ENCODE measurements around the gene METTL27.
"Not testable (repeated sequence)": the region's sequence is repeated elsewhere in the genome, so short reads cannot be mapped to it uniquely, and the experiment has no call there.

The METTL27 gene

DNA sequence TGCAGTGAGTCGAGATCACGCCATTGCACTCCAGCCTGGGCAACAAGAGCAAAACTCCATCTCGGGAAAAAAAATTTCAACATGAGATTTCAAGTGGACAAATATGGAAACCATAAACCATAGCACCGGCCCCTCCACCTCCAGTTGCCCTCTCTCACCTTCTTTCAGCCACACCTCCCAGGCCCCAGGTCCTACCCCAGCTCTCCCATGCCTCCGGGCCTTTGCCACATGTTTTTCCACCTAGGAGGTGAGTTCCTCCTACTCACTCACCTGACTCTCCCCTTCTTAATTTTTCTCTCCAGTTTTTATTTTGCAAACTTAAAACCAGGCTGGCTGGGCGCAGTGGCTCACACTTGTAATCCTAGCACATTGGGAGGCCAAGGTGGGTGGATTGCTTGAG is 25.2 kb downstream of the METTL27 start:
- no peak for DNase-seq

- DNase-seq: no peak
Observed at GRCh38 chr7:73815436-73815835, 26.9 kb downstream of the METTL27 start.

GRCh38 chr7:73812996-73813395 is 29.3 kb downstream of the METTL27 start:
- DNase-seq: no peak

- peak; percentile 2 to 5 for DNase-seq
Observed at GRCh38 chr7:73811760-73812168, 30.6 kb downstream of the METTL27 start.

GRCh38 chr7:73810998-73811360 is 31.3 kb downstream of the METTL27 start:
- DNase-seq: no peak

- DNase-seq: no peak
Observed at GRCh38 chr7:73809467-73809951, 32.8 kb downstream of the METTL27 start.

GRCh38 chr7:73802459-73802858 is 39.9 kb downstream of the METTL27 start:
- no peak for DNase-seq

- DNase-seq: no peak
Observed at GRCh38 chr7:73801577-73801976, 40.7 kb downstream of the METTL27 start.

- DNase-seq: no peak
Observed at GRCh38 chr7:73799282-73800141, 42.8 kb downstream of the METTL27 start.

- not testable (repeated sequence) for DNase-seq
Observed at GRCh38 chr7:73797176-73797575, 45.1 kb downstream of the METTL27 start.

GRCh38 chr7:73796656-73797055 is 45.7 kb downstream of the METTL27 start:
- DNase-seq: not testable (repeated sequence)

DNA sequence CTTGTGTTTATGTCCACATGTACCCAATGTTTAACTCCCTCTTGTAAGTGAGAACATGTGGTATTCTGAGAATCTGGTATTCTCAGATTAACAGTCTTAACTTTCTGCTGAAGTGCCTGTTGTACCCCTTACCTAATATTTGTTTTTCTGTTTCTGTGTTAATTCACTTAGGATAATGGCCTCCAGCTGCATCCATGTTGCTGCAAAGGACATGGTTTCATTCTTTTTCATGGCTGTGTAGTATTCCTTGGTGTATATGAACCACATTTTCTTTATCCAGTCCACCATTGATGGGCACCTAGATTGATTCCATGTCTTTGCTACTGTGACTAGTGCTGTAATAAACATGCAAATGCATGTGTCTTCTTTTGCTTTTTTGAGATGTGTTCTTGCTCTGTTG is 47.1 kb downstream of the METTL27 start:
- DNase-seq: not testable (repeated sequence)

DNA sequence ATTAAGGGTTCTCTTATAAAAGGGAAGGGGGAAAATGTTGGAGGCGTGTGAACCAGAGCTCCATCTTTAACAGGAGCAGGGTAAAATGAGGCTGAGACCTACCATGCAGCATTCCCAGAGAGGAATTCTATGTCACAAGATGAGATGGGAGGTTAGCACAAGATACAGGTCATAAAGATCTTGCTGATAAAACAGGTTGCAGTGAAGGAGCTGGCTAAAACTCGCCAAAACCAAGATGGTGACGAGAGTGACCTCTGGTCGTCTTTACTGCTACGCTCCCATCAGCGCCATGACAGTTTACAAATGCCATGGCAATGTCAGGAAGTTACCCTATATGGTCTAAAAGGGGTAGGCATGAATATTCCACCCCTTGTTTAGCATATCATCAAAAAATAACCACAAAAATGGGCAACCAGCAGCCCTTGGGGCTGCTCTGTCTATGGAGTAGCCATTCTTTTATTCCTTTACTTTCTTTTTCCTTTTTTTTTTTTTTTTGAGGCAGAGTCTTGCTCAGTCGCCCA is 51.1 kb downstream of the METTL27 start:
- not testable (repeated sequence) for DNase-seq

- DNase-seq: no peak
Observed at GRCh38 chr7:73789051-73789450, 53.3 kb downstream of the METTL27 start.

DNA sequence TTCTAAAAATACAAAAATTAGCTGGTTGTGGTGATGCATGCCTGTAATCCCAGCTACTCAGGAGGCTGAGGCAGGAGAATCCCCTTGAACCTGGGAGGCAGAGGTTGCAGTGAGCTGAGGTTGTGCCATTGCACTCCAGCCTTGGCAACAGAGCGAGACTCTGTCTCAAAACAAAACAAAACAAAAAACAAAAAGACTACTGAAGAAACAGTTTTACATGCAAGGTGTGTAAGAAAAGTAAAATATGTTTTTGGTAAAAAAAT is 54.6 kb downstream of the METTL27 start:
- not testable (repeated sequence) for DNase-seq

DNA sequence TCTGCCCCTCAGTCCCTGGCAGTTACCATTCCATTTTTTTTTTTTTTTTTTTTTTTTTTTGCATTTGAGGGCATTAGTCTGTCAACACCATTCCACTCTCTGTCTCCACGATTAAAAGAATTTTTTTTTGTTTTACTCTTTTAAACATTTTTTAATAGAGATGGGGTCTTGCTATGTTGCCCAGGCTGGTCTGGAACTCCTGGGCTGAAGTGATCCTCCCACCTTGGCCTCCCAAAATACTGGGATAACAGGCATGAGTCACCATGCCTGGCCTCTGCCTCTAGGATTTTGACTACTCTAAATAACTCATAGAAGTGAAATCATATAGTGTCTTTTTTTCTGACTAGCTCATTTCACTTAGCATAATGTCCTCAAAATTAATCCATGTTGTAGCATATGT is 55.7 kb downstream of the METTL27 start:
- no peak for DNase-seq

Data from AML-193 (cell line).